GM18951 (cell line): Measurements from ENCODE around the gene GCN1.

Experiments
- POLR2A ChIP-seq: IDR thresholded peaks from 4 replicates; pipeline ENCODE4 v1.6.1; 2011; ENCODE audit warnings: mild to moderate bottlenecking; ENCODE audit not compliant: insufficient read length, insufficient read depth; ENCODE audit errors: extremely low read depth
- in situ Hi-C: fragments of 300-500 bp; cut with MboI; formaldehyde crosslinking; loops from one replicate; pipeline ENCODE4 v1.12.0; 2022; ENCODE audit warnings: low sequenced_read_pairs, mixed read lengths, inconsistent platforms; ENCODE audit not compliant: unreplicated experiment

Gene GCN1

DNA sequence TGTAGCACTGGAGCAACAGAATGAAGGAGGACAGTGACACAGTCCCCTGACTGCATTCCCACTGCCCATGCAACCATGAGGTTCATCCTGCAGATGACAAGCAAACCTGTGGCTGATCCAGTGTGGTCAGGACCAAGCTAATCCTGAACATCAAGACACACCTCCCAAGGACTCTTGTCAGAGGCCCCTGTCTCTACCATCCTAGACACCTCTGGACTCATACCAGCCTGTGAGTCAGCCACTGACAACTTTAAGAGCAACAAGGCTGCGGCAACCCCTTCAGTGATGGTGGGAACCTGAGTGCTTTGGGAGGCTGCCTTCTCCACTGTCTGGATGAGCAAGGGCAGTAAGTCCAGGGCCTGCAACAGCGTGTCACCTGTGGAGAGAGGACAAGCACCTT lies 24.6 kb downstream of the GCN1 start:
- in situ Hi-C loops, result no loop called here
- no peak for TF ChIP-seq POLR2A

DNA sequence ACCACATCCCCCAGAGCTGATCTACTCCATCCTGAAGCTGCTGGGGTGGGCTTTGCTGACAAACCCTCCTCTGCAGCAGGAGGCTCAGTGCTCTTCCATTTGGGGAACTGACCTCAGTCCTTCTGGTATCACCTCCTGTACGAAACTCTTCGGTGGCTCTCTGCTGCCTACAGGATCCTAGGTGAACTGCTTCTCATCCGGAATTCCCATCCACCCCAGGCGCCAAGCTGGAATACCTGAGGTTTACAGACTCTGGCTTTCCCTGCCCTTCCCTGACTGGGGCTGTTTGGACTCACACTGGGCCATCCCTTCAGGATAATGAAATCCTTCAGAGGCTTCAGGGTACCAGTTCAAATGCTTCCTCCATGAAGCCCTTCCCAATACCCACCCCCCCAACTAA lies 26.2 kb downstream of the GCN1 start:
- no peak for TF ChIP-seq POLR2A
- in situ Hi-C loops, result no loop called here

DNA sequence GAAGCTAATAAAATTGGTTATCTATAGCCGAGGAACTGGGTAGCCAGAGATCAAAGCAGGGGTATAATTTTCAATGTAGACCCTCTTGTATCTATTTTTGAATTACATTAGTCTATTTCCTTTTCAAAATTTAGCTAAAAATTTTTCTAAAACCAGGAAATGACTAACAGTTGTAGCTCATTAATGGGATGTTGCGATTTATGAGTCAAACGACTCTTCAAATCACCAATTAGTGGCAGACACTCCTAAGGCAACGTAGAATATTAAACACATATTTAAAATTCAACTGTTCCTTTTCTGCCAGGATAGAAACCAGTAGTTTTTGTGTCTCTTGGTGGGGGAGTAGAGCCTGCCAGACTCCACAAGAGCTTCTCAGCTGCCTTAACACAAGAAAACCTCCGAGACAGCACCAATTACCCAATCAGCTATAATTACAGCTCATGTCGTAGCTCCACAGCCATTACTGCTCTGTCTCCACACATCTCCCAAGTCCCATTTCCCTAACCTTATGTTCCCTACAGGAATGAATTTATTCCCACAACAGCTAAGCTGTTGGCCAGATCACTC lies 26.9 kb downstream of the GCN1 start:
- no peak for TF ChIP-seq POLR2A
- in situ Hi-C loops, result no loop called here

DNA sequence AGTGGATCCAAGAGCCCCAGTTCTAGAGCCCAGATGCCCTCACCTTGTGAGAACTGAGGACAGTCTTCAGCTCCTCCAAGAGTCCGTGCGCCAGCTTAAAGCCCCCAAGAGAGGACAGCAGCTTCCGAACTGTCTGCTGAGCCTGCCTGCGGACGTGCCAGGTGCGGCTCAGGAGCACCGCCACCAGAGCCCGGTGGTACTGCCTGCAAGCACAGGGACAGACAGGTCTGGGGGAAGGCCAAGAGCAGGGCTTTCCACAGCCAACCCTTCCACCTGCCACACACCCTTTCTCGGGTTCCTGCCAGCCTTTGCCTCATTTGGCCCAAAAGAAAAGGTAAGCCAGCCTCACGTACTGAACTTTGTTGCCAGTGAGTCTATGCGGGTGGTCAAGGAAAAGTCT lies 30.2 kb downstream of the GCN1 start:
- in situ Hi-C loops, result no loop called here
- TF ChIP-seq POLR2A, result no peak

- in situ Hi-C loops, result no loop called here
- no peak for TF ChIP-seq POLR2A
Observed at GRCh38 chr12:120162763-120163162, 31.8 kb downstream of the GCN1 start.

DNA sequence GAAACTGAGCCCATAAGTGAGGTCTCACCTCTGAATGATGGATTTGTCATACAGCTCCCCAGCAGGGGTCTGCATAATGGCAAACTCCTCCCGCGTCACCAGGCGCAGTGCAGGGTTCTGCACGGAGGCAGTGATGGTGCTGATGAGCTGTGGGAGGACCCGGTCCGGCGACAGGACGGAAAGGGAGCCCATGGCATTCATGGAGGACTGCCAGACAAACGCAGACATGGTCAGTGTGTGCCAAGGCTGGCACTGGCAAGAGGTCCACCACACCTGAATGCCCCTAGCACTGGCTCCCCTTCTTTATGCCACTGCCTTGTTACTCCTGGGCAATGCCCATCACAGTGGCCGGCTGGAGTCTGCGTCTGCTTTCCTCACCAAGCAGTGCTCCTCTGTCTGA lies 32.7 kb downstream of the GCN1 start:
- no peak for TF ChIP-seq POLR2A
- in situ Hi-C loops, result no loop called here

GRCh38 chr12:120159509-120160237 lies 34.8 kb downstream of the GCN1 start:
- in situ Hi-C loops, result no loop called here
- TF ChIP-seq POLR2A, result no peak

DNA sequence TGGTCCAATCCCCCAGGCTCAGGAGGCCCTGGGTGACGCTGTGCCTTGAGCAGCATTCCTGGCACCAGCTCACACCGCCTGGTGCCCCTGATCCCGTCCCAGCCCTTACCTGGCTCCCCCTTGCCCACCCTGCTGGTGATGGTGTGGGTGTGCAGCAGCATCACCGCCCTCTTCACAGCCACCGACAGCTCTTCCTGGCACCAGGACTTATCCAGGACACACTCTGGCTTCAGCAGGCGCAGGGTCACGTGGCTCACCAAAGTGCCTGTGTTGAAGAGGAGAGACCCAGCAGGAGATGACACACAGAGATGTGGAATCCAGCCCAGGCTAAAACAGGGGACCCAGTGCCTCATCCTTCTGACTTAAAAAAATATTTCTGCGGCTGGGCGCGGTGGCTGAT lies 36.2 kb downstream of the GCN1 start:
- no peak for TF ChIP-seq POLR2A
- in situ Hi-C loops, result no loop called here

GRCh38 chr12:120157678-120158077 lies 36.8 kb downstream of the GCN1 start:
- in situ Hi-C loops, result no loop called here
- no peak for TF ChIP-seq POLR2A

- in situ Hi-C loops, result no loop called here
- TF ChIP-seq POLR2A, result no peak
Observed at GRCh38 chr12:120156315-120157259, 37.9 kb downstream of the GCN1 start.

- TF ChIP-seq POLR2A, result no peak
- in situ Hi-C loops, result no loop called here
Observed at GRCh38 chr12:120155072-120155471, 39.4 kb downstream of the GCN1 start.

DNA sequence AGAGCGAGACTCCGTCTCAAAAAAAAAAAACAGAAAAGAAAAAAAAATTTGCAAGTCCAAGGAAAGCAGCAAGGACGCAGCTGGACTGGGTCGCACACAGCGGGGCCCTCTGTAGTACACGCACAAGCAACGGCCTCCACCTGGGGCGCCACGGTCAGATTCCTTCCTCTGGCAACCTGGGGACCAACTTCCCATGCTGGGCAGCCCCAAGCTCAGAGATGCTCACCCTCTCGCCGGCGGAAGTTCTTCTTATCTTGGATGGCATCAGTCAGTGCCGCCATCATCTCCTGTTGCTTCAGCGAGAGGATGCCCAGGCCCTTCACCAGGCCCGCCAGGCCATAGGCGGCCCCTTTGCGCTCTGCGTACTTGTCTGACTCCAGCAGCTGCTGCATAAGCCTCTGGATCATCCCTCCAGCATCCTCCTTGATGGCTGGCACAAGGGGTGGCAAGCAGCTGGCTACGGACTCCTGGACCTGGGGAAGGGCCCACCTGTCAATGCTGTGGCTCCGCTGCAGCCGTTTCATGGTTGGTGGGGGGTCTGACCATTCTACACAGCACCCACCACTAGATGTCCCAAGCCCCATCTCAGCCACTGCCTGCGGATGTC lies 43.5 kb downstream of the GCN1 start:
- no peak for TF ChIP-seq POLR2A
- in situ Hi-C loops, result no loop called here

- in situ Hi-C loops, result no loop called here
- no peak for TF ChIP-seq POLR2A
Observed at GRCh38 chr12:120148011-120148410, 46.5 kb downstream of the GCN1 start.
